Superior temporal gyrus (tissue), 1 donor: ENCODE measurements around the gene TSTD2.
"Not testable (repeated sequence)": the region's sequence is repeated elsewhere in the genome, so short reads cannot be mapped to it uniquely, and the experiment has no call there.

Experiments
- DNase-seq: peaks from one replicate; pipeline ENCODE4 v3.0.0-alpha.2; 2016; ENCODE audit errors: extremely low spot score

The TSTD2 gene

DNA sequence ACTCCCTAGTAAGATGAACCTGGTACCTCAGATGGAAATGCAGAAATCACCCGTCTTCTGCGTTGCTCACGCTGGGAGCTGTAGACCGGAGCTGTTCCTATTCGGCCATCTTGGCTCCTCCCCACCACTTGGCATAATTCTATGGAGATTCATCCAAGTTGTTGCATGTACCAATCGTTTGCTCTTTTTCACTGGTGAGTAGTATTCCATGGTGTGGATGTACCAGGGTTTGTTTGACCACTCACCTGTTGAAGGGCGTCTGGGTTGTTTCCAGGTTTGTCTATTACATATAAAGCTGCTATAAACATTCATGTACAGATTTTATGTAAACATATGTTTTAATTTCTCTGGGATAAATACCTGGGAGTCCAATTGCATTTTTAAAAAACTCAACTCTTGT, 46.3 kb downstream of the TSTD2 start:
- DNase-seq: not testable (repeated sequence)

DNA sequence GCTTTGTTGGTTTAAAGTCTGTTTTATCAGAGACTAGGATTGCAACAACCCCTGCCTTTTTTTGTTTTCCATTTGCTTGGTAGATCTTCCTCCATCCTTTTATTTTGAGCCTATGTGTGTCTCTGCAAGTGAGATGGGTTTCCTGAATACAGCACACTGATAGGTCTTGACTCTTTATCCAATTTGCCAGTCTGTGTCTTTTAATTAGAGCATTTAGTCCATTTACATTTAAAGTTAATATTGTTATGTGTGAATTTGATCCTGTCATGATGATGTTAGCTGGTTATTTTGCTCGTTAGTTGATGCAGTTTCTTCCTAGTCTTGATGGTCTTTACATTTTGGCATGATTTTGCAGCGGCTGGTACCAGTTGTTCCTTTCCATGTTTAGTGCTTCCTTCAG, 48.4 kb downstream of the TSTD2 start:
- DNase-seq: not testable (repeated sequence)

DNA sequence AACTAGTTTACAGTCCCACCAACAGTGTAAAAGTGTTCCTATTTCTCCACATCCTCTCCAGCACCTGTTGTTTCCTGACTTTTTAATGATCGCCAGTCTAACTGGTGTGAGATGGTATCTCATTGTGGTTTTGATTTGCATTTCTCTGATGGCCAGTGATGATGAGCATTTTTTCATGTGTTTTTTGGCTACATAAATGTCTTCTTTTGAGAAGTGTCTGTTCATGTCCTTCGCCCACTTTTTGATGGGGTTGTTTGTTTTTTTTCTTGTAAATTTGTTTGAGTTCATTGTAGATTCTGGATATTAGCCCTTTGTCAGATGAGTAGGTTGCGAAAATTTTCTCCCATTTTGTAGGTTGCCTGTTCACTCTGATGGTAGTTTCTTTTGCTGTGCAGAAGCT, 51.6 kb downstream of the TSTD2 start:
- DNase-seq: not testable (repeated sequence)

DNA sequence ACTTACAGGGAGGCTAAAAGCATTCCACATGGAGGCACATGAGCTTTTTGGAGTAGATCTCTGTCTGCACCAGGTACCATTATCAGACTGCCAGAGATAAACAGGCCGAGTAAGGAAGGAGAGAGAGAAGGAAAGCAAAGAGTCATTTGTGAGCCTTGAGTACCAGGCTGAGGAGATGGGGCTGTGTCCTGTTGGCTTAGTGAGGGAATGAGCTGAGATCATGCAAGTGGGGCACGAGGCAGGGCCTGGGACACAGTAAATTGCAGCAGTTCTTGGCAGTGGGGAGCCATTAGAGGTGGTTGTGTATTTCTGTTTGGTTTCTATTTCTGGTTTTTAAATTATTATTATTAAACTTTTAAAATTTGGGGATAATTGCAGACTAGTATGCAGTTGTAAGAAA, 53.3 kb downstream of the TSTD2 start:
- DNase-seq: no peak

DNA sequence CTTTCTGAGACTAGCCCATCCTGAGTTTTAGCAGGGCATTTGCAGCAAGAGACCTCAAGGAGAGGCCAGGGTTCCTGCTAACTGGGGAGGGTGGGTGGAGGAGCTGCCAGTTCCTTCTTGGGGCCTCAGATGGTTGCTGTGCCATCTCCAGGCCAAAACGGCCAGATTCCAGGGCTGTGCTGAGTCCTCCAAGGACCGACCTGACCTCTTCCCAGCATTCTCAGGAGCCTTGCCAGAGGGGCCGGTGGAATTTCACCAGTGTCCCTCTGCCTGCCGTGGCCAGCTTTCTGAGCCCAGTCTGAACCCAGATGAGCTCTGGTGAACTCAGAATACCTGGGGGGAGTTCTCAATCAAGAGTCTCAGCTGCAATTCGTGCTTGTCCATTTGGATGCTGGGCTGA, 54.3 kb downstream of the TSTD2 start:
- DNase-seq: no peak

DNA sequence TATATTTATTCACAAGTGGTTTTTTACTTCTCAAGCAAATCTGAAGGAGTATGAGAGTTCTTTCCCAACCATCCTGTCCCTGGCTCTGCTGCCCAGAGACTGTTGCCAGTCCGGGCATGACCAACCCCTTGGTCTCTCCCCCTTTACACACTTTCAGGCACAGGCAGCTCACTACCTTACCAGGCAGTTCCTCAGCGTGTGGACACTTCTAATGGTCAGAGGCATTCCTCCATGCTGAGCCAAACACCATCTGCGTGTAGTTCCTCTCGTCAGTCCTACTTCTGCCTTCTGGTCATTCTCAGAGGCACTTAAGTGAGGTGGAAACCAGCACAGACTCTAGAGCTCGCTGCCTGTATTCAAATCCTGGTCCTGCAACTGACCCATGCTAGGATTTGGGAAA, 56.1 kb downstream of the TSTD2 start:
- no peak for DNase-seq

DNA sequence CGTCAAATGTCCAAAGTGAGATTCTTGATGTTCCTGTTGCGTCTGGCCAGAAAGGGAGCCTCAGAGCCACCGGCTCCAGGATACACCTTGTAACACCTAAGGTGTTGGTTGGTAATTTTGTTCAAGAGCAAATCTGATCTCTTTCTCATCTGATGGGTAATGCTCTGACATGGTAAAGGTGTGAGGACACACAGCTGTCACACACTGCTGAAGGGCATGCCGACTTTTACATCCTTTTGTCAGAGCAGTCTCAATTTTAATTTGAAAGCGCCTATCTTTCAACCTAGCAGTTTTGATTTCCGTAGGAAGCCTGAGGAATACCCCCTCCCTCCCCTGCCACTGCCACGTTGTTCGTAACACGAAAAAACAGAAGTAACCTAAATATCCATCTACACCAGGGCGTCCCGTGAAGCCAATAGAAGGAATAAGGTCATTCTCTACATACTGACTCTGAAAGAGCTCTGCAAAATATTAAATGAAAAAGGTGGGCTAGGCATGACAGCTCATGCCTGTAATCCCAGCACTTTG, 57.4 kb downstream of the TSTD2 start:
- no peak for DNase-seq

DNA sequence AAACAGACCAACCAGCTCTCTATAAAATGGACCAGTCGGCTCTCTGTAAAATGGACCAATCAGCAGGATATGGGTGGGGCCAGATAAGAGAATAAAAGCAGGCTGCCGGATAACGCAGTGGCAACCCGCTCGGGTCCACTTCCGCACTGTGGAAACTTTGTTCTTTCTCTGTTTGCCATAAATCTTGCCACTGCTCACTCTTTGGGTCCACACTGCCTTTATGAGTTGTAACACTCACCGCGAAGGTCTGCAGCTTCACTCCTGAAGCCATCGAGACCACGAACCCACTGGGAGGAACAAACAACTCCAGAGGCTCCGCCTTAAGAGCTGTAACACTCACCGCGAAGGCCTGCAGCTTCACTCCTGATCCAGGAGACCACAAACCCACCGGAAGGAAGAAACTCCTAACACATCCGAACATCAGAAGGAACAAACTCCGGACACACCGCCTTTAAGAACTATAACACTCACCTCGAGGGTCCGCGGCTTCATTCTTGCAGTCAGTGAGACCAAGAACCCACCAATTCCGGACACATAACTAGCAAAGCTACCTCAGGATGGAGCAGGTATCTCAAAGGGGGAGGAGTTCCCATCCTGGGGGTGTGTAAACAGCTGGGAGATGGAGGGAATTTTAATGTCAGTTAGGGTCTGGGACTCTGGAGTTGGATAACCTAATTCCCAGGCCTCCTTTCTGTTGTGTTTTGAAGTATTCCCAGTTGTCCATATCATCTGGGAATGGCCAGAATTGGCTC, 58.1 kb downstream of the TSTD2 start:
- DNase-seq: not testable (repeated sequence)

DNA sequence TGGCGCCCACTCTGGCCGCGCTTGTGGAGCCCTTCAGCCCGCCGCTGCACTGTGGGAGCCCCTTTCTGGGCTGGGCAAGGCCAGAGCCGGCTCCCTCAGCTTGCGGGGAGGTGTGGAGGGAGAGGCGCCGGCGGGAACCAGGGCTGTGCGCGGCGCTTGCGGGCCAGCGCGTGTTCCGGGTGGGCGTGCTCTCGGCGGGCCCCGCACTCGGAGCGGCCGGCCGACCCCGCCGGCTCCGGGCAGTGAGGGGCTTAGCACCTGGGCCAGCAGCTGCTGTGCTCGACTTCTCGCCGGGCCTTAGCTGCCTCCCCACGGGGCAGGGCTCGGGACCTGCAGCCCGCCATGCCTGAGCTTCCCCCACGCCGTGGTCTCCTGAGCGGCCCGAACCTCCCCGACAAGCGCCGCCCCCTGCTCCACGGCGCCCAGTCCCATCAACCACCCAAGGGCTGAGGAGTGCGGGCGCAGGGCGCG, 59.0 kb downstream of the TSTD2 start:
- DNase-seq: not testable (repeated sequence)

DNA sequence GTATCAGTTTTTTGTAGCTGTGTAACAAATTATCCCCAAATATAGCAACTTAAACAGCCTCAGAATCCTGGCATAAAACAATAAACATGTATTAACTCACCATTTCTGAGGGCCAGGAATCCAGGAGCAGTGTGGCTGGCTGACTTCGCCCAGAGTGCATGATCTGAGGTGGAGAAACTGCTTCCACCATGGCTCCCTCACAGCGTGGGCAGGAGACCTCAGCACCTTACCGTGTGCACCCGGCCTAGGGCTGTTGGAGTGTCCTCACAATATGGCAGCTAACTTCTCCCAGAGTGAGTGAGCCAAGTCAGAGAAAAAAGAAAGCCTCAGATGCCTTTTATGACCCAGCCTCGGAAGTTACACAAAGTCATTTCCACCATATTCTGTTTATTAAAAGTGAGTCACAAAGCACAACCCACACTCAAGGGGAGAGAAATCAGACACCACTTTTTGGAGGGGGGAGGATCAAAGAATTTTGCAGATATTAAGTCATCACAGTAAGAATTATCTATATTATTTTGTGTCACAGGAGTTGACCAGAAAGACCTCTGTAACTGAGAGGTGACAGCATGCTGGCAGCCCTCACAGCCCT, 59.6 kb downstream of the TSTD2 start:
- DNase-seq: no peak

DNA sequence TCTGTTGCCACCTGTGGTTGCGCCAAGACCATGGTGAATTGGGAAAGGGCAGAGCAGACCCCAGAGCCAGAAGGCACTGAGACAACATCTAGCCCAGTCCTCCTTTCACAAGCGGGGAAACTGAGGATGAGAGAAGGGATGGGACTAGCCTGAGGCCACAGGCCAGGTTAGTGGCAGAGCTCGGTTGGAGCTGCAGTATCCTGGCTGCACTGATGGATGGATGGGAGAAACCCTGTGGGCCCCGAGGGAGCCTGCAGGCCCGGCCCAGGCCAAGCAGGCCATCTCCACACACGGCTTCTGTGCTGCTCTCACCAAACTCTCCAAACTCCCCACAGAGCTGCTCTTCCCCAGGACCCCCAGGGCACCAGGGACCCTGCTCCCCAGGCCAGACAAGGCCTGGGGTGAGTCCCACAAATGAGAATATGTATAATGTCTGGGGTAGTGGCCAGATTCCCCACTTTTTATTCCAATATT, 60.2 kb downstream of the TSTD2 start:
- no peak for DNase-seq

DNA sequence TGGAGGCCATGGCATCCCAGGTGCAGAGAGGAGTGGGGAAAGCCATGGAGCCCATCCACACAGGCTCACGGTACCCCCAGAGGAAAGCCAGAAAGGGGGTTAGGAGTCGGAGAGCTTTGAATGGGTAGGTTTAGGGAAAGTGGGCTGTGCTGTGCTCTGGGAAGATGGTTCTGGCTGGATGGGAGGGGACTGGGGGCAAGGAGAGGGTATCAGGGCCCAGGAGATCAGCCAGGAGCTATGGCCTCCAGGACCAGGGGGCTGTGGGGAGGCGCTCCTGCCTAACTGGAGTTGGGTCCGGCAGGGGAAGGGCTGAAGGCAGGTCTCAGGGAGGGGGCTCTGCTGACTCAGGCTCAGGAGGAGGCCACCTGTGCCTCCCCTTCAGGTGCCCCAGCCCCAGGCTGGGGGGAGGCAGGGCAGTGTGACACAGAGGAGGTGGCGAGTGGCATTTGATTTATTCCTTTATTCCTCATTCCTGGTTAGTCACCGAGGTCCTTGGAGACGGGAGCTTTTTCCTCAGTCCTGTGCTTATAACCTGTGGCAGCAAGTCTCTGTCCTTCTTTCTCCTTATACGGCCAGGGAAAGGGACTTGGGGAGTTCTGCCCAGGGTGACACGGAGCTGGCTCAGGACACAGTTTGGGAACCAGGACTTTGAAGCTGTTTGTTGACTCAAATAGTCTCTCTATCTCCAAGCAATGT, 60.8 kb downstream of the TSTD2 start:
- DNase-seq: no peak

DNA sequence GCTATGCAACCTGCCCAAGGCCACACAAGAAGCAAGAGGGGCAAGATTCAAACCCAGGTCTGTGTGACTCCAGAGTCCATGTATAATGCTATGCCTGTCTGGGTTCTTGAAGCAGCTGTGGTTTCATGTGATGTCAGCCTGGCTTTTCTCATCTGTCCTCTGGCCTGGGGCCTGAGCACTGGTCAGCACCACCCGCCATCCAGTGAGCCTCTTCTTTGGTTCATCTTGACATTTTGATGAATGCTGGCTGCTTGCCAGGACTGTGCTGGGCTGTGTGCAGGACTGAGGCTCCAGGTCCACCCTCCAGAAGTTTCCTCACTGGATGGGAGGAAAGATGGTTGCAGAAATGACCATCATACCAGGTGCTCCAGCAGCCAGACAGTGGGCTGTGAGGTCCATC, 61.5 kb downstream of the TSTD2 start:
- peak; percentile 57 for DNase-seq

DNA sequence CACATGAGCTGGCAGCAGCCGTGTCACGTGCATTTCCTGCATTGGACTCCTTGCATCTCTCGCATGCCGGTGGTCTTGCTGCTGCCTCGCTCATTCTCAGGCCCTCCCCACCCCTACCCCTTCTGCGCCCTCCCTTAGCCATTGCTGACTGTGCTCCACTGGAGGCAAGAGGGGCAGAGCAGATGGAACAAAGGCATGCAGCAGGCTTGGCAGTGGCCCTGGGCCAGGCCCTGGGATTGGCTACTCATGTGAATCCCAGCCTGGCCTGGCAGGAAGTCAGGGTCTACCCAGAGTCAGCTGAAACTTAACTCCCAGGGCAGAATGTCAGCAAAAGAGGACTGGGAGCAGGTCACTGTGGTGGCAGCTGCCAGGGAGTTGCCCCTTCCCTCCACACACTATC, 62.3 kb downstream of the TSTD2 start:
- DNase-seq: peak; percentile 62

DNA sequence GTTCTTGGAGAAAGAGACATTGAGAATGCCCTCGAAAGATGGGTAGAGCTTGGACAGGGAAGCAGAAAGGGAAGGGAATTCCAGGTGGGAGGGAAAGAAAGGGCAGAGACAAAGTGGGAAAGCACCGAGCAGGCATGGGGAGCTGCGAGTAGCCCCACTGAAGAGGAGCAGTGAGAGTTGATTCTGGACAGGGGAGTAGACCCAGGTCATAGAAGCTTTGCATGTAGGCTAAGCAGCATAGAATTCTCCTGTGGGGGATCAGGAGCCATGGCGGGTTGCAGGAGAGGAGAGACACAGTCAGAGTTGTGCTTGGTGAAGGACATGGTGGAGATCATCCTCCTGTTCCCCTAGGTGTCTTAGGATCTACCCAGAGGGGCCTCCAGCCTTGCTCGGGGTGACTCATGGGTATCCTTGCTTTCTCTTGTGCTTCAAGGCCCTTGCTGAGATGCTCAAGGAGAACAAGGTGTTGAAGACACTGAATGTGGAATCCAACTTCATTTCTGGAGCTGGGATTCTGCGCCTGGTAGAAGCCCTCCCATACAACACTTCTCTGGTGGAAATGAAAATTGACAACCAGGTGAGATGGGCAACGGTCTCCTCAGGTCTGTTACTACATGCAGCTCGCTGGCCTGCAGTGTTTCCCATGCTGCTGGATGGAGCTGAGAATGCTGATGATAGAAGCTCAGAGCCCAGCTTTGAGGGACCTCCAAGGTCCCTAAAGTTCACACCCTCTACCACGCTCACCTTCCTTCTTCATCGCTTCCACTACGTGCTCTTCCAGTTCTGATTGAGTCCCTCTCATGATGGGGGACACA, 64.5 kb downstream of the TSTD2 start:
- DNase-seq: no peak

DNA sequence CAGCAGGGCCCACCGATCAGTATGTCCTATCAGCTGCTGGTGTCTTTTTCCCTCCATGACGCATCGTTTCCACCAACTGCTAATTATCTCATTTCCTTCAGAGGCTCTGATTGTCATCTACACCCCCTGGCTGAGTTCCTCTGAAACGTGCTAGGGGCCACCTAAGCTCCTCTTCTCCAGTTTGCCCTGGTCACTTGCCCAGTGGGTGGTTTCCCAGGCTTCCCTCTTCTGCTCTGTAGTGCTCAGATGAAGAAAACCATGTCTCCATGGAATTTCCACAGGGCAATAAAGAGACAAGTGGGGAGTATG, 65.3 kb downstream of the TSTD2 start:
- DNase-seq: no peak

DNA sequence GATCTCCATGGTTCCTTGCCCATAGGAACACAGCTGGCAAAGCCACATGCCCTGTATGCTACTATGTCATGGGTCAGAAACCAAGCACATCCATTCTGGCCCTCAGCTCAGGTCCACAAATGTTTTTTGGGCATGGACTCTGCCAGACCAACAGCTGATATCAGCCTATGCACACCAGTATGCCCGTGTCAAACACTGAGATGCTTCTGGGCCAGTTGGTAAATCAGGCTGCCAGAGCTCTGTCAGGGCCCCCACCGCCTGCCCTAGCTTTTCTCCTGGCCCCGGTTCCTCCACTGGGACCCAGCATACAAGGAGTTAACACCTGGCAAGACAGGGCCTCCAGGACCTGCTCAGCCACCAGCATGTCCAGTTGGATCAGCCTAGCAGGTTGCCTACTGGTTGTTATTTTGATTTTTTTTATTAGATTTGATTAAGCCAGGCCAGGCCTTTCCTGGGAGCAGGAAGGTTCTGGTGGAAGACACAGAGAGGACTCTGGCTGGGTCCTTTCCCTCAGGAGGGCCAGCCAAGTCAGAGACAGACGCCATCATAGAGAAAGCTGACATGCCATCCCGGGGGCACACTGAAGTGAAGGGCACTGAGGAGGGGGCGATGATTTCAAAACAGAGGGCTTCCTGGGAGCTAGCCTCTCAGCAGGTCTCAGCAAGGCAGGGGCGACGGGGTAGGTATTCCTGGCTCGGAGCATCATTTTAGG, 65.8 kb downstream of the TSTD2 start:
- no peak for DNase-seq

DNA sequence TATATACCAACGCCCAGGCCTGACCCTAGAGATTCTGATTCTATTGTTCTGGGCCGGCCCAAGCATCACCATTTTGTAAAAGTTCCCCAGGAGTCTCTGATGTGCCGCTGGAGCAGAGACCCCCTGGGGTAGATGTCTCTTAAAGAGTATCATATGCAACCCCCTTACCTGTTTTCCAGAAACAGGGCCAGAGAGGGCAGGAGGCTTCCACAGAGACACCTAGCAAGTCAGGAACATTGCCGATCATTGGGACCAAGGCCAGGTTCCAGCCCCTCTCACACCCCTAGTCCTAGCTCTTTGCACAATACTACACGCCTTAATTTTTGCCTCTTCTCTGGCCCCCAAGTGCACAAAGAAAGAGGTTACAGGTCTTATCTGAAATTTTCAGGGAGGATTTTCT, 67.9 kb downstream of the TSTD2 start:
- DNase-seq: no peak

DNA sequence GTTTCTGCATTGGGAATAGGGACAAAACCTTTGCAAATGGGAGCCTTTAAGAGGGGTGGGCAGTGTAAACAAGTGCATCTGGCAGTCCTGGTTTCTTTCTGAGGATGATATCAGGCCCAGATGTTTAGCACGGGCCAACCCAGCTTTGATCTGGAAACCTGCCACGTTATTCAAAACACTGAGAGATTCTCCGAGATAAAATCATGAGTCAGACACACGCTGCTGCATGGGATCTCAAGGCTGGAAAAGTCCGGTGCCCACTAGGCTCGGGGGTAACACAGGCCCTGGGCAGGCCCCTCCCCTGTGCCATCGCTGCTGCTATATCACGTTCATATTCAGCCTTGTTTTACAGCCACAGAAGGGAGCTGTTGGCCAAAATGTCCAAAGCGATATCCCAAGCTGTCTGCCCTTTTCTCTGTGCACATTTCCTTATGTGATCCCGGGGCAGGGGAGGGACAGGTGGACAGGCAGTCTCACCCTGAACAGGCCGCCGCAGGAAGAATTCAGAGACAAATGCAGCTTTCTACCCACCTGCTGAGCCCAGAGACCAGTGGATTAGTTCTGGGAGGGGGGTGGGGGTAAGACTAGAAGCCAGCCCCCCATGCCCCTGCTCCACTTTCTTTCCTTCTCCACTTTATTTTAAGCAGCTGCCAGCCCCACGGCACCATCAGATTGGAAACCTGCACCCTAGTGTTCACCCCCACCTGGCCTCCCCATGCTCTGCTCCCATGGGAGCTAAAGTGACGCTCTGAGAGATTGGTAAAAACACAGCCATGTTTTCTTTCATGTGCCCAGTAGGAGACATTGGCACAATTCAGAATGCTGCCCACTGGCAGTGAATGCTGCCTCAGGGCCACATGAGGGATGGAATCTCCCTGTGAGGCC, 68.6 kb downstream of the TSTD2 start:
- DNase-seq: peak; percentile 76

DNA sequence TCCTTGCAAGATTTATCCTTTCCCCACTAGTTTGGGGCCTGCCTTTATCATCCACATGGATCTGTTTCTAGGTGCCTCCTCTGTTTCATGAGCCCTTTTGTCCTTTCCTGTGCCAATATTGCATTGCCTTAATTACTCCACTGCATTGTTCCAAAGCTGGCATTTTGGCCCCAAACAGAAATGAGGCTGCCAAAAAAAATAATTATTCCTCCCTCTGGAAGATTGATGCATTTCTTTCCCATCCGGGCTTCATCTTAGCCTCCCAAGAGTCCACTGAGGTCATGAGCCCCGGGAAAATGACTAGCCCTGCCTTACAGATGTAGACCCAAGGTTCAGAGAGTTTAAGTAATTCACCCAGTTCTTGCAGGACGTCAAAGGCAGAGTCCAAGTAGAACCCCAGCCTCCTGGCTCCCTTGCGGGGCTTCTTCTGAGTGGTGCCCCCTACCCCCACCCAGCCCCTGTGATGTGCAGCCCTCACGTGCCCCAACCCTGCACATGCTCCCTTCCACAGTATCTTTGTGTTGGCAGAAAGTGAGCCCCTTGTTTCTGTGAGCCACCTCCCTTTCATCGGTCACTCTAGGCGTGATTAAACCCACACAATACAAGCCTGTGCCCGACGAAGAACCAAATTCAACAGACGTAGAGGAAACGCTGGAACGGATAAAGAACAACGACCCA, 69.6 kb downstream of the TSTD2 start:
- peak; percentile 38 for DNase-seq
